T-helper 22 cell (primary cell): Measurements from ENCODE around the gene CDC34.

ENCODE experiments used
- DNase-seq: peaks from one replicate; pipeline ENCODE4 v3.0.0-alpha.2; 2020; ENCODE audit warnings: low read depth

CDC34 gene

GRCh38 chr19:519449-519865, 12.1 kb upstream of the CDC34 start:
- DNase-seq = no peak

- DNase-seq = no peak
These were observed 8.8 kb upstream of the CDC34 start for GRCh38 chr19:522726-523125.

GRCh38 chr19:524062-524674, 7.4 kb upstream of the CDC34 start:
- no peak for DNase-seq

- no peak for DNase-seq
These were observed 6.5 kb upstream of the CDC34 start for GRCh38 chr19:525029-525428.

- no peak for DNase-seq
These were observed 5.6 kb upstream of the CDC34 start for GRCh38 chr19:525857-526419.

GRCh38 chr19:530134-531008, 1.2 kb upstream of the CDC34 start:
- no peak for DNase-seq

- peak; percentile 74 for DNase-seq
These were observed 379 bp upstream of the CDC34 start for GRCh38 chr19:531009-531752.

- no peak for DNase-seq
These were observed 1.2 kb downstream of the CDC34 start for GRCh38 chr19:532561-533363.

- no peak for DNase-seq
These were observed 2.0 kb downstream of the CDC34 start for GRCh38 chr19:533364-534058.

- DNase-seq = no peak
These were observed 2.5 kb downstream of the CDC34 start for GRCh38 chr19:534088-534487.

GRCh38 chr19:535017-535835, 3.7 kb downstream of the CDC34 start:
- no peak for DNase-seq

- DNase-seq = no peak
These were observed 4.7 kb downstream of the CDC34 start for GRCh38 chr19:536031-536880.

GRCh38 chr19:536881-537404, 5.4 kb downstream of the CDC34 start:
- no peak for DNase-seq

- DNase-seq = no peak
These were observed 7.3 kb downstream of the CDC34 start for GRCh38 chr19:538641-539428.

GRCh38 chr19:539429-540030, 8.0 kb downstream of the CDC34 start:
- DNase-seq = no peak

- DNase-seq = no peak
These were observed 9.5 kb downstream of the CDC34 start for GRCh38 chr19:540867-541637.

GRCh38 chr19:541699-542098, 10.1 kb downstream of the CDC34 start:
- no peak for DNase-seq
